HEK293 (cell line): Measurements from ENCODE around the gene DAGLA.

ENCODE experiments used
- CTCF ChIP-seq: fragments of 450-650 bp; formaldehyde crosslinking; IDR thresholded peaks from 2 replicates; pipeline ENCODE4 v1.5.1; 2016; ENCODE audit warnings: missing biosample characterization, missing genetic modification characterization
- GLI2 ChIP-seq: fragments of 450-650 bp; formaldehyde crosslinking; IDR thresholded peaks from 2 replicates; pipeline ENCODE4; 2017; ENCODE audit warnings: missing biosample characterization, missing genetic modification characterization, low read depth, borderline replicate concordance
- GLIS2 ChIP-seq: fragments of 450-650 bp; formaldehyde crosslinking; IDR thresholded peaks from 2 replicates; pipeline ENCODE4 v1.5.1; 2016; ENCODE audit warnings: missing biosample characterization, missing genetic modification characterization
- REST ChIP-seq: fragments of 450-650 bp; formaldehyde crosslinking; IDR thresholded peaks from 2 replicates; pipeline ENCODE4 v1.5.1; 2016; ENCODE audit warnings: missing biosample characterization, missing genetic modification characterization
- ZBTB1 ChIP-seq: fragments of 450-650 bp; formaldehyde crosslinking; IDR thresholded peaks from 2 replicates; pipeline ENCODE4 v1.5.1; 2016; ENCODE audit warnings: missing biosample characterization, missing genetic modification characterization
- ZNF24 ChIP-seq: fragments of 450-650 bp; formaldehyde crosslinking; IDR thresholded peaks from 2 replicates; pipeline ENCODE4 v1.5.1; 2016; ENCODE audit warnings: missing biosample characterization, missing genetic modification characterization
- ZNF596 ChIP-seq: fragments of 450-650 bp; IDR thresholded peaks from 2 replicates; pipeline ENCODE4 v1.5.0; 2018; ENCODE audit warnings: missing biosample characterization, mild to moderate bottlenecking, missing genetic modification characterization, moderate library complexity
- ZNF792 ChIP-seq: fragments of 450-650 bp; formaldehyde crosslinking; IDR thresholded peaks from 2 replicates; pipeline ENCODE4 v1.5.1; 2016; ENCODE audit warnings: missing biosample characterization, missing genetic modification characterization
- ZNF837 ChIP-seq: fragments of 450-650 bp; formaldehyde crosslinking; IDR thresholded peaks from 2 replicates; pipeline ENCODE4 v1.5.1; 2016; ENCODE audit warnings: missing biosample characterization, missing genetic modification characterization
- TF ChIP-seq, protein P1 (sequence below): fragments of 450-650 bp; formaldehyde crosslinking; IDR thresholded peaks from 2 replicates; pipeline ENCODE4 v1.5.1; 2016; ENCODE audit warnings: missing biosample characterization, missing genetic modification characterization

DNA sequence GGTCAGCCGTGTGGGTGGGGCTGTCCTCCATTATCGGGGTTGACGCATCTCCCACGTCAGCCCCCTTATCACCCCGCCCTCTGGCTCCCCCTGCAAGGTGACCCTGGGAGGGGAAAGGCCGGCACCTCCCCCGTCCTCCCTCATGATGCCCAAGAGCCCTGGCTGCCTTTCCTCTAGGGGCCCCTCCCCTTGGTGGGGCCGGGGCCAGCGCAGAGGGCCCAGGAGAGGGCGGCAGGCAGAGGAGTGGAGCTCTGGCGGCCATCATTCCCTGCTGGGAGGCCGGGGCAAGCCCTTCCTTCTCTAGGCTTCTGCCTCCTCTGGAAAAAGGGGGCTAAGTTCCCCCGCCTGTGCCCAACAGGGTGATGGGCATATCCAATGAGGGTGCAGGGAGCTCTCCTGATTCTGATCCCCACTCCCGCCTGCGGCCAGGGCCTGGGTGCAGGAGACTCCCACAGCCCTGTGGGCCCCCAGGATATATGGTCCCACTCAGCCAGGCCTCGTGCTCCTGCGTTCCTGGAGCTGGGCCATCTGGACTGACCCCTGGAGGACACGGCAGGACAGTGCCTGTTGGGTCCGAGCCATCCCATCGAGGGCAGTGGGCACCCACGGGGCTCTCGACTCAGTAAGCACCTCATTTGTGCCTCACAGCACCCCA is 84.5 kb downstream of the DAGLA start:
- TF ChIP-seq, protein P1, sequence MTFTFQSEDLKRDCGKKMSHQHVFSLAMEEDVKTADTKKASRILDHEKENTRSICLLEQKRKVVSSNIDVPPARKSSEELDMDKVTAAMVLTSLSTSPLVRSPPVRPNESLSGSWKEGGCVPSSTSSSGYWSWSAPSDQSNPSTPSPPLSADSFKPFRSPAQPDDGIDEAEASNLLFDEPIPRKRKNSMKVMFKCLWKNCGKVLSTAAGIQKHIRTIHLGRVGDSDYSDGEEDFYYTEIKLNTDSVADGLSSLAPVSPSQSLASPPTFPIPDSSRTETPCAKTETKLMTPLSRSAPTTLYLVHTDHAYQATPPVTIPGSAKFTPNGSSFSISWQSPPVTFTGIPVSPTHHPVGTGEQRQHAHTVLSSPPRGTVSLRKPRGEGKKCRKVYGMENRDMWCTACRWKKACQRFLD (tag by site-specific recombination), result no peak
- TF ChIP-seq ZNF24, result no peak
- no peak for TF ChIP-seq ZNF792 (tag by site-specific recombination)
- TF ChIP-seq ZNF596 (tag by site-specific recombination), result no peak
- TF ChIP-seq REST (tag by site-specific recombination), result no peak
- TF ChIP-seq GLIS2 (tag by site-specific recombination), result no peak
- no peak for TF ChIP-seq ZBTB1 (tag by site-specific recombination)
- TF ChIP-seq ZNF837 (tag by site-specific recombination), result no peak
- no peak for TF ChIP-seq CTCF (tag by site-specific recombination)
- TF ChIP-seq GLI2 (tag by site-specific recombination), result no peak
